ENCODE measurements around the gene KRT75.
"Not testable (repeated sequence)": the region's sequence is repeated elsewhere in the genome, so short reads cannot be mapped to it uniquely, and the experiment has no call there.

The KRT75 gene

GRCh38 chr12:52415870-52416750 is 18.1 kb downstream of the KRT75 start:
- no peak overlapping the region for H3K4me3 ChIP-seq (ENCODE audit: low read depth, low read length)
- no peaks in the 10 kb centered on the region for H3K9me3 ChIP-seq (ENCODE audit: control insufficient read depth, insufficient read depth, low read depth, low read length)
- no peaks in the 10 kb centered on the region for H3K36me3 ChIP-seq (ENCODE audit: control insufficient read depth, insufficient read depth, low read length)
- H3K9ac ChIP-seq (ENCODE audit: low read length), result no peak overlapping the region
- H3K27ac ChIP-seq (ENCODE audit: low read depth, low read length), result no peak overlapping the region
- H3K4me1 ChIP-seq (ENCODE audit: control insufficient read depth, insufficient read depth, low read length), result no peaks in the 10 kb centered on the region
- H3K27me3 ChIP-seq (ENCODE audit: control insufficient read depth, insufficient read depth, low read length), result 0 out of 2 replicates have a peak, but pooled peaks cover 3% of the 10 kb centered on the region

GRCh38 chr12:52414936-52415335 is 19.2 kb downstream of the KRT75 start:
- H3K27ac ChIP-seq (ENCODE audit: low read depth, low read length), result no peak overlapping the region
- no peaks in the 10 kb centered on the region for H3K36me3 ChIP-seq (ENCODE audit: control insufficient read depth, insufficient read depth, low read length)
- no peaks in the 10 kb centered on the region for H3K9me3 ChIP-seq (ENCODE audit: control insufficient read depth, insufficient read depth, low read depth, low read length)
- H3K9ac ChIP-seq (ENCODE audit: low read length), result no peak overlapping the region
- H3K4me3 ChIP-seq (ENCODE audit: low read depth, low read length), result no peak overlapping the region
- H3K27me3 ChIP-seq (ENCODE audit: control insufficient read depth, insufficient read depth, low read length), result no peaks in the 10 kb centered on the region
- H3K4me1 ChIP-seq (ENCODE audit: control insufficient read depth, insufficient read depth, low read length), result no peaks in the 10 kb centered on the region

GRCh38 chr12:52413782-52414345 is 20.3 kb downstream of the KRT75 start:
- H3K9me3 ChIP-seq (ENCODE audit: control insufficient read depth, insufficient read depth, low read depth, low read length), result no peaks in the 10 kb centered on the region
- H3K9ac ChIP-seq (ENCODE audit: low read length), result no peak overlapping the region
- H3K4me3 ChIP-seq (ENCODE audit: low read depth, low read length), result no peak overlapping the region
- H3K27me3 ChIP-seq (ENCODE audit: control insufficient read depth, insufficient read depth, low read length), result no peaks in the 10 kb centered on the region
- H3K27ac ChIP-seq (ENCODE audit: low read depth, low read length), result no peak overlapping the region
- no peaks in the 10 kb centered on the region for H3K4me1 ChIP-seq (ENCODE audit: control insufficient read depth, insufficient read depth, low read length)
- no peaks in the 10 kb centered on the region for H3K36me3 ChIP-seq (ENCODE audit: control insufficient read depth, insufficient read depth, low read length)

DNA sequence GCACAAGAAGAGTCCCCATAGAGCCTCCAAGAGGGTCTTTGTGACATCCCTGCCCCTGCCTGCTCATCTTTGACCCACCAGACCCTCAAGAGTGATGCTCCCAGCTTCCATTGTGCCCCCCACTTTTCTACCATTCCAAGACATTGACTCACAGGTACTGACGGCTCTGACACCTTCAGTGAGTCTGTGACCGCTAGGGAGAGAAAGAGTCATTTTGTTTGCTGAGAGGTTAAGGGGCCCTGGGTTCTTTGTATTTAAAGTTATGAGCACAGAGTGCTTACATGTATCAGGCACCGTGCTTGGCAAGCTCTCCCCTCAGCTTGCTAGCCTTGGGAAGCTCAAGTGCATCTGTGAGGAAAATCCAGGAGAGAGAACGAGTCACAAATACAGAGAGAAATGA is 21.0 kb downstream of the KRT75 start:
- H3K4me3 ChIP-seq (ENCODE audit: low read depth, low read length), result no peak overlapping the region
- H3K27ac ChIP-seq (ENCODE audit: low read depth, low read length), result no peak overlapping the region
- H3K9me3 ChIP-seq (ENCODE audit: control insufficient read depth, insufficient read depth, low read depth, low read length), result no peaks in the 10 kb centered on the region
- H3K36me3 ChIP-seq (ENCODE audit: control insufficient read depth, insufficient read depth, low read length), result no peaks in the 10 kb centered on the region
- no peak overlapping the region for H3K9ac ChIP-seq (ENCODE audit: low read length)
- H3K27me3 ChIP-seq (ENCODE audit: control insufficient read depth, insufficient read depth, low read length), result no peaks in the 10 kb centered on the region
- H3K4me1 ChIP-seq (ENCODE audit: control insufficient read depth, insufficient read depth, low read length), result no peaks in the 10 kb centered on the region

DNA sequence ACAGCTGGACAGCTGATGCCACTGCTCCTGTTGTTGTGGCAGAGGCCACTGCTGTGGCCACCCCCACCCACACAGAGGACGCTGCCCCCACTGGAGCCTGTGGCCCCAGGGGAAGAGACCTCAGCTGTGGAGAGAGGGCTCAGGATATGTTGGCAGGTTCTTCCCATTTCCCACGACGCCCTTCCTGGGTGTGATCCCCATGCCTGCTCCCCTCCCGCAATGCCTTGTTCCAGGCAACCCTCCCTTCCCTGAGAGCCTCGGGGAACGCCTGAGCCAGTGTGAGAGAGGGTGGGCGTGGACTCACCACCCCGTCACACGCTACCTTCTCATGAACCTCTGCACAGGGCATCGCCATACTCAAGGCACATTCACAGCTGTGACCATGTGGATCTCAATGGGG is 22.4 kb downstream of the KRT75 start:
- Histone ChIP-seq H3K4me3 (ENCODE audit: low read depth, low read length) (no peak overlapping the region), H3K27me3 (ENCODE audit: control insufficient read depth, insufficient read depth, low read length) (no peaks in the 10 kb centered on the region), H3K9me3 (ENCODE audit: control insufficient read depth, insufficient read depth, low read depth, low read length) (no peaks in the 10 kb centered on the region), H3K27ac (ENCODE audit: low read depth, low read length) (no peak overlapping the region), H3K9ac (ENCODE audit: low read length) (no peak overlapping the region), H3K36me3 (ENCODE audit: control insufficient read depth, insufficient read depth, low read length) (no peaks in the 10 kb centered on the region), H3K4me1 (ENCODE audit: control insufficient read depth, insufficient read depth, low read length) (no peaks in the 10 kb centered on the region)

GRCh38 chr12:52410589-52411248 is 23.5 kb downstream of the KRT75 start:
- not testable (repeated sequence) for H3K36me3 ChIP-seq (ENCODE audit: control insufficient read depth, insufficient read depth, low read length); H3K9ac ChIP-seq (ENCODE audit: low read length); H3K4me1 ChIP-seq (ENCODE audit: control insufficient read depth, insufficient read depth, low read length); H3K4me3 ChIP-seq (ENCODE audit: low read depth, low read length); H3K27ac ChIP-seq (ENCODE audit: low read depth, low read length); H3K27me3 ChIP-seq (ENCODE audit: control insufficient read depth, insufficient read depth, low read length); H3K9me3 ChIP-seq (ENCODE audit: control insufficient read depth, insufficient read depth, low read depth, low read length)

DNA sequence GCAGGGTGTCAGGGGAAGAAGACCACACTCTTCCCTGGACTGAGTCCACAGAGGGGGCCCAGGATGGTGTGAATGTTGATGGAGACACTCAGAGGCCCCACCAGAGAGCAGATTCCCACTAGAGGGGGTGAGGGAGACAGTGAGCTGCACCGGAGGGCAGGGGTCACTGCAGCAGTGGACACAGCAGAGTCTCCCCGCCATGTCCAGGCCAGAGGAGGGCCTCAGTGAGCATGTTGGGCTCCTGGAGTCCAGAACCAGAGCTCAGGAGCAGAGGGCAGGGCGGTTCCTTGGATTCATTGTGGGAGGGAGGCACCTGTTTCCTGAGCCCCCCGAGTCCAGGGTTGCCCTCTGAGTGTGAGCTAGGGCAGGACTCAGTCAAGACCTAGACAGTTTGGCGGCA is 26.3 kb downstream of the KRT75 start:
- H3K27ac ChIP-seq (ENCODE audit: low read depth, low read length), result no peak overlapping the region
- no peaks in the 10 kb centered on the region for H3K27me3 ChIP-seq (ENCODE audit: control insufficient read depth, insufficient read depth, low read length)
- peaks cover 3% of the 10 kb centered on the region; the same call in 1 of the 2 replicates for H3K4me1 ChIP-seq (ENCODE audit: control insufficient read depth, insufficient read depth, low read length)
- H3K9ac ChIP-seq (ENCODE audit: low read length), result no peak overlapping the region
- H3K36me3 ChIP-seq (ENCODE audit: control insufficient read depth, insufficient read depth, low read length), result no peaks in the 10 kb centered on the region
- H3K9me3 ChIP-seq (ENCODE audit: control insufficient read depth, insufficient read depth, low read depth, low read length), result no peaks in the 10 kb centered on the region
- H3K4me3 ChIP-seq (ENCODE audit: low read depth, low read length), result no peak overlapping the region

DNA sequence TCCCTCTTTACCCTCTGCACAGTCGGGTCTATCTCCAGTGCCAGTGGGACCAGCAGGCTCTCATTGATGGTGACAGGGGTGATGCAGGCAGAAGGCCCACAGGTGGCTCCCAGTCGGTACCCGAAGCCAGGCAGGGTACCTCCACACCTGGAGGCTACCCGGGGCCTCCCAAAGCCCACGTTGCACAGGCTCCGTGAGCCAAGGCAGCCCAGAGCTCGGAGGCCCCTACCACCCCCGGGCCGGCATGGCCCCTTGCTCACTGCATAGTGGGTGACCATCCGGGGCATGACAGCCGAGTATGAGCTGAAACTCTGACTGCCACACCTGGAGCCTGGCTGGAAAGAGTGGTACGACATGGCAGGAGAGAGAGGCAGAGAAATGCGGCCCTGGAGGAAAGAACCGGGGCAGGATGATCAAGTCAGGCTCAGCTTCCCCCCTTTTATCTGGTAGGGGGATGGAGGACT is 28.2 kb downstream of the KRT75 start, which contains the start of gene KRT82:
Gene KRT82 (minus strand): TSS at position 414 of the 464 bp plus-strand sequence. CDS start 58 bp downstream, at position 356.
- Histone ChIP-seq H3K9ac (ENCODE audit: low read length) (no peak within 1 kb of the TSS), H3K4me1 (ENCODE audit: control insufficient read depth, insufficient read depth, low read length) (peaks cover 7% of the 10 kb centered on the region; the same call in 1 of the 2 replicates), H3K27me3 (ENCODE audit: control insufficient read depth, insufficient read depth, low read length) (no peaks in the 10 kb centered on the region), H3K36me3 (ENCODE audit: control insufficient read depth, insufficient read depth, low read length) (no peaks in the 10 kb centered on the region), H3K27ac (ENCODE audit: low read depth, low read length) (no peak within 1 kb of the TSS), H3K9me3 (ENCODE audit: control insufficient read depth, insufficient read depth, low read depth, low read length) (no peaks in the 10 kb centered on the region), H3K4me3 (ENCODE audit: low read depth, low read length) (no peak within 1 kb of the TSS)

GRCh38 chr12:52404951-52405350 is 29.2 kb downstream of the KRT75 start:
- H3K4me1 ChIP-seq (ENCODE audit: control insufficient read depth, insufficient read depth, low read length), result peaks cover 7% of the 10 kb centered on the region; the same call in 1 of the 2 replicates
- H3K36me3 ChIP-seq (ENCODE audit: control insufficient read depth, insufficient read depth, low read length), result no peaks in the 10 kb centered on the region
- no peak overlapping the region for H3K27ac ChIP-seq (ENCODE audit: low read depth, low read length)
- H3K4me3 ChIP-seq (ENCODE audit: low read depth, low read length), result no peak overlapping the region
- no peaks in the 10 kb centered on the region for H3K27me3 ChIP-seq (ENCODE audit: control insufficient read depth, insufficient read depth, low read length)
- no peak overlapping the region for H3K9ac ChIP-seq (ENCODE audit: low read length)
- no peaks in the 10 kb centered on the region for H3K9me3 ChIP-seq (ENCODE audit: control insufficient read depth, insufficient read depth, low read depth, low read length)

DNA sequence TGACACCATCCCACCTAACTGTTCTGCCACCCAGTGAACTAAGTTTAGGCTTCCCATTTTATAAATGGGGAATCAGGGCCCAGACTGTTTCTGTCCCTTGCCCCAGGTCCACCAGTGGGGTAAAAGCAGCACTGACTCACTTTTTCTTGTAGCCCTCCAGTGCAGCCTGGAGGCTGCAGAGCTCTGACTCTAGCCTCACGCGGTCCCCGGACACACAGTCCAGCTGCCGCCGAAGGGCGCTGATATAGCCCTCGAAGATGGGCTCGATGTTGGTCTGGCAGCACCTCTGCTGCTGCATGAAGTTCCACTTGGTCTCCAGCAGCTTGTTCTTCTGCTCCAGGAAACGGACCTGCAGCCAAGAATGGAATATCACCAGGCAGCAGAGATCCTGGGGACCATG is 30.6 kb downstream of the KRT75 start:
- Histone ChIP-seq H3K36me3 (ENCODE audit: control insufficient read depth, insufficient read depth, low read length) (no peaks in the 10 kb centered on the region), H3K4me3 (ENCODE audit: low read depth, low read length) (no peak overlapping the region), H3K9ac (ENCODE audit: low read length) (no peak overlapping the region), H3K4me1 (ENCODE audit: control insufficient read depth, insufficient read depth, low read length) (peaks cover 7% of the 10 kb centered on the region; the same call in 1 of the 2 replicates), H3K27me3 (ENCODE audit: control insufficient read depth, insufficient read depth, low read length) (no peaks in the 10 kb centered on the region), H3K9me3 (ENCODE audit: control insufficient read depth, insufficient read depth, low read depth, low read length) (no peaks in the 10 kb centered on the region), H3K27ac (ENCODE audit: low read depth, low read length) (no peak overlapping the region)
